Measurements from ENCODE around the gene SHOC2.

SHOC2 gene

GRCh38 chr10:111007486-111007885 lies 88.1 kb downstream of the SHOC2 start:
- no peak overlapping the region for H3K27ac ChIP-seq
- no peak for TF ChIP-seq CTCF (conservative IDR thresholded peaks at IDR 0.05)

GRCh38 chr10:111015181-111015580 lies 95.8 kb downstream of the SHOC2 start:
- TF ChIP-seq CTCF (conservative IDR thresholded peaks at IDR 0.05): no peak

GRCh38 chr10:111017098-111017497 lies 97.7 kb downstream of the SHOC2 start:
- no peak overlapping the region for H3K27ac ChIP-seq
- no peak for TF ChIP-seq CTCF (conservative IDR thresholded peaks at IDR 0.05)

More at GRCh38 chr10:111015181-111015580, 95.8 kb downstream of the SHOC2 start:
- no peak overlapping the region for H3K27ac ChIP-seq

- H3K27ac ChIP-seq: no peak overlapping the region
These were observed 98.6 kb downstream of the SHOC2 start for GRCh38 chr10:111018021-111018420.

GRCh38 chr10:111023060-111023459 lies 103.7 kb downstream of the SHOC2 start:
- no peak for TF ChIP-seq CTCF (conservative IDR thresholded peaks at IDR 0.05)
- H3K27ac ChIP-seq: no peak overlapping the region

More at GRCh38 chr10:111018021-111018420, 98.6 kb downstream of the SHOC2 start:
- TF ChIP-seq CTCF (conservative IDR thresholded peaks at IDR 0.05): no peak

- no peak for TF ChIP-seq CTCF (conservative IDR thresholded peaks at IDR 0.05)
- no peak overlapping the region for H3K27ac ChIP-seq
These were observed 110.8 kb downstream of the SHOC2 start for GRCh38 chr10:111030042-111030750.

GRCh38 chr10:111034598-111035310 lies 115.3 kb downstream of the SHOC2 start:
- no peak overlapping the region for H3K27ac ChIP-seq
- no peak for TF ChIP-seq CTCF (conservative IDR thresholded peaks at IDR 0.05)
